Testis (tissue), 2 donors: ENCODE results near the gene CYP1A2.

Experiments
- CTCF ChIP-seq, 3 experiments: fragments of 450-650 bp in 2 of 3; fragments of 200-600 bp in 1 of 3; sonication (generic) in 1 of 3; IDR thresholded peaks; one replicate each; pipeline ENCODE4 v1.5.1; 2016 to 2019; ENCODE audit warnings: antibody characterized with exemption in 3 of 3, mild to moderate bottlenecking in 2 of 3, moderate library complexity in 1 of 3
- POLR2A ChIP-seq: fragments of 450-650 bp; IDR thresholded peaks from one replicate; pipeline ENCODE4 v1.6.1; 2017; ENCODE audit warnings: antibody characterized with exemption, mild to moderate bottlenecking, moderate library complexity

- no peak for TF ChIP-seq POLR2A
- no peak for TF ChIP-seq CTCF (IDR thresholded peaks at IDR 0.05)
Measured at GRCh38 chr15:74778599-74778970, 29.9 kb downstream of the CYP1A2 start.
